ENCODE data around the gene FSTL5.
"Not testable (repeated sequence)": the region's sequence is repeated elsewhere in the genome, so short reads cannot be mapped to it uniquely, and the experiment has no call there.

The FSTL5 gene

GRCh38 chr4:162103908-162104307, 59.9 kb downstream of the FSTL5 start:
- DNase-seq (ENCODE audit: low read depth, low spot score) = not testable (repeated sequence)

- DNase-seq (ENCODE audit: low read depth, low spot score) = no peak
Measured at GRCh38 chr4:162102713-162103112, 61.1 kb downstream of the FSTL5 start.

- no peak for DNase-seq (ENCODE audit: low read depth, low spot score)
Measured at GRCh38 chr4:162101337-162101736, 62.5 kb downstream of the FSTL5 start.

- no peak for DNase-seq (ENCODE audit: low read depth, low spot score)
Measured at GRCh38 chr4:162075726-162076125, 88.1 kb downstream of the FSTL5 start.

- DNase-seq (ENCODE audit: low read depth, low spot score) = peak; percentile 40
Measured at GRCh38 chr4:162061214-162061613, 102.6 kb downstream of the FSTL5 start.

GRCh38 chr4:162059656-162060055, 104.1 kb downstream of the FSTL5 start:
- no peak for DNase-seq (ENCODE audit: low read depth, low spot score)

GRCh38 chr4:162056990-162057389, 106.8 kb downstream of the FSTL5 start:
- peak; percentile 7 for DNase-seq (ENCODE audit: low read depth, low spot score)

GRCh38 chr4:162046135-162046534, 117.7 kb downstream of the FSTL5 start:
- DNase-seq (ENCODE audit: low read depth, low spot score) = no peak

- DNase-seq (ENCODE audit: low read depth, low spot score) = no peak
Measured at GRCh38 chr4:162038112-162038511, 125.7 kb downstream of the FSTL5 start.

GRCh38 chr4:162017863-162018262, 145.9 kb downstream of the FSTL5 start:
- DNase-seq (ENCODE audit: low read depth, low spot score) = no peak

- no peak for DNase-seq (ENCODE audit: low read depth, low spot score)
Measured at GRCh38 chr4:162016991-162017390, 146.8 kb downstream of the FSTL5 start.

GRCh38 chr4:162016219-162016618, 147.6 kb downstream of the FSTL5 start:
- DNase-seq (ENCODE audit: low read depth, low spot score) = no peak

GRCh38 chr4:162015090-162015489, 148.7 kb downstream of the FSTL5 start:
- no peak for DNase-seq (ENCODE audit: low read depth, low spot score)

GRCh38 chr4:162011089-162011488, 152.7 kb downstream of the FSTL5 start:
- peak; percentile 5 for DNase-seq (ENCODE audit: low read depth, low spot score)

GRCh38 chr4:162010362-162010761, 153.4 kb downstream of the FSTL5 start:
- no peak for DNase-seq (ENCODE audit: low read depth, low spot score)

GRCh38 chr4:161992317-161992716, 171.5 kb downstream of the FSTL5 start:
- no peak for DNase-seq (ENCODE audit: low read depth, low spot score)

- DNase-seq (ENCODE audit: low read depth, low spot score) = no peak
Measured at GRCh38 chr4:161991811-161992210, 172.0 kb downstream of the FSTL5 start.

- no peak for DNase-seq (ENCODE audit: low read depth, low spot score)
Measured at GRCh38 chr4:161990721-161991120, 173.1 kb downstream of the FSTL5 start.

GRCh38 chr4:161988946-161989345, 174.9 kb downstream of the FSTL5 start:
- no peak for DNase-seq (ENCODE audit: low read depth, low spot score)

- DNase-seq (ENCODE audit: low read depth, low spot score) = no peak
Measured at GRCh38 chr4:161987611-161988010, 176.2 kb downstream of the FSTL5 start.

GRCh38 chr4:161952382-161952781, 211.4 kb downstream of the FSTL5 start:
- peak; percentile 4 for DNase-seq (ENCODE audit: low read depth, low spot score)

- peak; percentile 47 for DNase-seq (ENCODE audit: low read depth, low spot score)
Measured at GRCh38 chr4:161949946-161950725, 213.7 kb downstream of the FSTL5 start.

GRCh38 chr4:161948026-161948770, 215.6 kb downstream of the FSTL5 start:
- DNase-seq (ENCODE audit: low read depth, low spot score) = no peak
